Fibroblast of peridontal ligament (primary cell): Measurements from ENCODE around the gene GFOD1.
A peak's percentile ranks its signal among the peaks of the same experiment; 100 is the strongest.

Source experiments
- DNase-seq: peaks from one replicate; pipeline ENCODE4 v3.0.0-alpha.2; 2010; ENCODE audit errors: extremely low read depth

The GFOD1 gene

GRCh38 chr6:13486679-13487121 lies 700 bp downstream of the GFOD1 start:
- peak; percentile 50 for DNase-seq

GRCh38 chr6:13485923-13486562 lies 1.4 kb downstream of the GFOD1 start:
- DNase-seq, result peak; percentile 41

- no peak for DNase-seq
Observed at GRCh38 chr6:13485303-13485702, 2.1 kb downstream of the GFOD1 start.

GRCh38 chr6:13484827-13485226 lies 2.6 kb downstream of the GFOD1 start:
- no peak for DNase-seq

- no peak for DNase-seq
Observed at GRCh38 chr6:13484138-13484708, 3.2 kb downstream of the GFOD1 start.

GRCh38 chr6:13480631-13481501 lies 6.5 kb downstream of the GFOD1 start:
- DNase-seq, result no peak

- DNase-seq, result no peak
Observed at GRCh38 chr6:13479971-13480434, 7.4 kb downstream of the GFOD1 start.

- DNase-seq, result no peak
Observed at GRCh38 chr6:13479206-13479800, 8.1 kb downstream of the GFOD1 start.

GRCh38 chr6:13478525-13478966 lies 8.9 kb downstream of the GFOD1 start:
- DNase-seq, result no peak

- no peak for DNase-seq
Observed at GRCh38 chr6:13474787-13475186, 12.6 kb downstream of the GFOD1 start.

GRCh38 chr6:13474360-13474759 lies 13.0 kb downstream of the GFOD1 start:
- DNase-seq, result no peak

- no peak for DNase-seq
Observed at GRCh38 chr6:13473768-13474165, 13.6 kb downstream of the GFOD1 start.

- no peak for DNase-seq
Observed at GRCh38 chr6:13472976-13473767, 14.2 kb downstream of the GFOD1 start.

GRCh38 chr6:13472099-13472498 lies 15.3 kb downstream of the GFOD1 start:
- peak; percentile 89 for DNase-seq

- DNase-seq, result no peak
Observed at GRCh38 chr6:13471184-13471583, 16.2 kb downstream of the GFOD1 start.

- no peak for DNase-seq
Observed at GRCh38 chr6:13470238-13471140, 16.9 kb downstream of the GFOD1 start.

GRCh38 chr6:13469693-13470092 lies 17.7 kb downstream of the GFOD1 start:
- DNase-seq, result no peak

GRCh38 chr6:13468839-13469238 lies 18.6 kb downstream of the GFOD1 start:
- DNase-seq, result no peak

GRCh38 chr6:13467216-13467600 lies 20.2 kb downstream of the GFOD1 start:
- no peak for DNase-seq
